ENCODE data around the gene VARS1.

The VARS1 gene

DNA sequence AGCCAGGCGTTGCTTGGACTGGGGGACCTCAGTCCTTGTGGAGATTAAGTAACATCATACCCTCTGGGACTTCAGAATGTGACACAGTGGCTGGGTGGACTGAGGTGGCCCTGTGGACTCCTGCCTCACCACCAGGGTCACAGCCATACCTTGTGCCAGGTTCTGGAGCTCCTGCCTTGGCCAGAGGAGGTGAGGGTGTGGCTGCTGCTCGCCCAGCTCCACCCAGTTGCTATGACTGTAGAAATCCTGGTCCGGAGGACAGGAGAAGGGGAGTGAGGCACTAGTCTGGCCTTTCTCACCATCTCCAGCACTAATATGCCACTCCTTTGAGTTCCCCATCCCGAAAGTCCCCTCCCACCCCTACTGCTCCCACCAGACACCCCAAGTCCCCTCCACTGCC lies 20.4 kb downstream of the VARS1 start:
- no peak overlapping the region for H3K27ac ChIP-seq (ENCODE audit: low read length)

DNA sequence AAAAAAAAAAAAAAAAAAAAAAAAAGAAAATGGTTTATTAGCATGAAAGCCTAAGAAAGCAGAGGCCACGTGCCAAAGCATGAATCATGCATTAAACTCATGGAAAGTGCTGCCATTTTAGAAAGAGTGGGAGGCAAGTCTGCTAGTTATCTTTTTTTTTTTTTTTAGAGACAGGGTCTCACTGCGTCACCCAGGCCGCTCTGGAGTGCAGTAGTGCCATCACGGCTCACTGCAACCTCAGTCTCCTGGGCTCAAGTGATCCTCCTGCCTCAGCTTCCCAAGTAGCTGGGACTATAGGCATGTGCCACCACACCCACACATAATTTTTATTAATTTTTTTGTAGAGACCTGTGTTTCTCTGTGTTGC lies 23.6 kb downstream of the VARS1 start:
- H4K20me1 ChIP-seq (ENCODE audit: insufficient read depth, low read length), result no peaks in the 10 kb centered on the region
- no peak overlapping the region for H3K4me2 ChIP-seq (ENCODE audit: low read length)
- H3K36me3 ChIP-seq (replicated peaks; ENCODE audit: low read depth, low read length), result no peaks in the 10 kb centered on the region
- peaks cover 2% of the 10 kb centered on the region for H3K4me1 ChIP-seq (ENCODE audit: low read length)
- no peaks in the 10 kb centered on the region for H3K27me3 ChIP-seq (ENCODE audit: low read depth, low read length)
- H2AFZ ChIP-seq (ENCODE audit: low read depth, low read length), result no peak overlapping the region
- TF ChIP-seq, protein P1, sequence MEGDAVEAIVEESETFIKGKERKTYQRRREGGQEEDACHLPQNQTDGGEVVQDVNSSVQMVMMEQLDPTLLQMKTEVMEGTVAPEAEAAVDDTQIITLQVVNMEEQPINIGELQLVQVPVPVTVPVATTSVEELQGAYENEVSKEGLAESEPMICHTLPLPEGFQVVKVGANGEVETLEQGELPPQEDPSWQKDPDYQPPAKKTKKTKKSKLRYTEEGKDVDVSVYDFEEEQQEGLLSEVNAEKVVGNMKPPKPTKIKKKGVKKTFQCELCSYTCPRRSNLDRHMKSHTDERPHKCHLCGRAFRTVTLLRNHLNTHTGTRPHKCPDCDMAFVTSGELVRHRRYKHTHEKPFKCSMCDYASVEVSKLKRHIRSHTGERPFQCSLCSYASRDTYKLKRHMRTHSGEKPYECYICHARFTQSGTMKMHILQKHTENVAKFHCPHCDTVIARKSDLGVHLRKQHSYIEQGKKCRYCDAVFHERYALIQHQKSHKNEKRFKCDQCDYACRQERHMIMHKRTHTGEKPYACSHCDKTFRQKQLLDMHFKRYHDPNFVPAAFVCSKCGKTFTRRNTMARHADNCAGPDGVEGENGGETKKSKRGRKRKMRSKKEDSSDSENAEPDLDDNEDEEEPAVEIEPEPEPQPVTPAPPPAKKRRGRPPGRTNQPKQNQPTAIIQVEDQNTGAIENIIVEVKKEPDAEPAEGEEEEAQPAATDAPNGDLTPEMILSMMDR (IDR thresholded peaks at IDR 0.05; ENCODE audit: low read depth, low read length), result no peak
- no peak for TF ChIP-seq EZH2phosphoT487 (IDR thresholded peaks at IDR 0.05; ENCODE audit: low read depth)
- no peak overlapping the region for H3K9ac ChIP-seq (ENCODE audit: low read length)
- H3K4me3 ChIP-seq (ENCODE audit: low read length), result no peak overlapping the region
- H3K27ac ChIP-seq (ENCODE audit: low read length), result no peak overlapping the region
- H3K9me3 ChIP-seq (ENCODE audit: insufficient read depth, low read length), result no peaks in the 10 kb centered on the region
- H3K79me2 ChIP-seq (ENCODE audit: low read length), result no peaks in the 10 kb centered on the region

More for the DNA sequence above, 20.4 kb downstream of the VARS1 start:
- TF ChIP-seq, protein P1 (IDR thresholded peaks at IDR 0.05; ENCODE audit: low read depth, low read length), result no peak
- TF ChIP-seq EZH2phosphoT487 (IDR thresholded peaks at IDR 0.05; ENCODE audit: low read depth), result no peak
- Histone ChIP-seq H3K36me3 (replicated peaks; ENCODE audit: low read depth, low read length) (no peaks in the 10 kb centered on the region), H3K27me3 (ENCODE audit: low read depth, low read length) (no peaks in the 10 kb centered on the region), H3K79me2 (ENCODE audit: low read length) (no peaks in the 10 kb centered on the region), H3K9me3 (ENCODE audit: insufficient read depth, low read length) (no peaks in the 10 kb centered on the region), H3K4me2 (ENCODE audit: low read length) (no peak overlapping the region), H2AFZ (ENCODE audit: low read depth, low read length) (no peak overlapping the region), H3K4me3 (ENCODE audit: low read length) (no peak overlapping the region), H4K20me1 (ENCODE audit: insufficient read depth, low read length) (no peaks in the 10 kb centered on the region), H3K9ac (ENCODE audit: low read length) (no peak overlapping the region), H3K4me1 (ENCODE audit: low read length) (peaks cover 7% of the 10 kb centered on the region)

DNA sequence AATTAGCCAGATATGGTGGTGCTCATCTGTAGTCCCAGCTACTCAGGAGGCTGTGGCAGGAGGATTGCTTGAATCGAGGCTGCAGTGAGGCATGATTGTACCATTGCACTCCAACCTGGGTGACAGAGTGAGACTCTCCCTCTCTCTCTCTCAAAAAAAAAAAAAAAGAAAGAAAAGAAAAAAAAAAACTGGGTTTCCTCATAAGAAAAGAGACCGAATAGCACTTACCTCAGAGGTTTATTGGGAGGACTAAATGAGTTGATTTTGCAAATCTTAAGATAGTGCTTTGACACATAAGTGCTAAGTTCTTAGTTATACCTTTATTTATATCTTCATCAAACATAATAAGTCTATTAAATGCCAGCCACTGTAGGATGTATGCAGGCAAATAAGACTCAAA lies 24.7 kb downstream of the VARS1 start:
- no peak overlapping the region for H3K4me3 ChIP-seq (ENCODE audit: low read length)
- no peak overlapping the region for H2AFZ ChIP-seq (ENCODE audit: low read depth, low read length)
- no peaks in the 10 kb centered on the region for H3K4me1 ChIP-seq (ENCODE audit: low read length)
- no peaks in the 10 kb centered on the region for H4K20me1 ChIP-seq (ENCODE audit: insufficient read depth, low read length)
- no peaks in the 10 kb centered on the region for H3K36me3 ChIP-seq (replicated peaks; ENCODE audit: low read depth, low read length)
- H3K27me3 ChIP-seq (ENCODE audit: low read depth, low read length), result no peaks in the 10 kb centered on the region
- TF ChIP-seq, protein P1 (IDR thresholded peaks at IDR 0.05; ENCODE audit: low read depth, low read length), result no peak
- TF ChIP-seq EZH2phosphoT487 (IDR thresholded peaks at IDR 0.05; ENCODE audit: low read depth), result no peak
- H3K79me2 ChIP-seq (ENCODE audit: low read length), result no peaks in the 10 kb centered on the region
- H3K4me2 ChIP-seq (ENCODE audit: low read length), result no peak overlapping the region
- no peaks in the 10 kb centered on the region for H3K9me3 ChIP-seq (ENCODE audit: insufficient read depth, low read length)
- H3K27ac ChIP-seq (ENCODE audit: low read length), result no peak overlapping the region
- no peak overlapping the region for H3K9ac ChIP-seq (ENCODE audit: low read length)

DNA sequence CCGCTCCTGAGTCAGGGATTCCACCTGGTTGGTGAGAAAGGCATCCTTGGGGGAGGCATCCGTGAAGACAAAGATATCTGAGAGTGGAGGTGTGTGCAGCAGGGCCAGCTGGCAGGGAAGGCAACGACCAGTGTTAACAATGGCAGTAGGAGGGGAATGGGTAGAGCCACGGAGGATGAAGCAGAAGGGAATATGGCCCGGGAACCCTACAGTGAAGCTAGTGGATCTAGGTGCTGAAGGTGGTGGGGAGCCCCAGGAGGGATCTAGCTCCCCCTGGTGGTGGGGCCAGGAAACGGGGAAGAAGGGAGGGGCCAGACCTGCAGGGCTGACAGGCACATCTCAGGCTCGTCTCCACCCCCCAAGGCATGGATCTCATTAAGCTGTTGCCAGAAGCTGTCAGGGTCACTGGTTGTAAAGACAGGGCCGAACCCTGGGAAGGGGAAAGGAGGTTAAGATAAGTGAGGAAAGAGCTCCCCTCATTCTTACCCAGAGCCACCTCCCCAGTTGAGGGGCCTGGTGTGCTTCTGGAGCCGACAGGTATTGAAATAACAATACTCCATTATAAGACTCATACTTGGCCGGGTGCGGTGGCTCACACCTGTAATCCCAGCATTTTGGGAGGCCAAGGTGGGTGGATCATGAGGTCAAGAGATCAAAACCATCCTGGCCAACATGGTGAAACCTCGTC lies 25.7 kb downstream of the VARS1 start:
- Histone ChIP-seq H3K27ac (ENCODE audit: low read length) (no peak overlapping the region), H3K79me2 (ENCODE audit: low read length) (no peaks in the 10 kb centered on the region), H3K27me3 (ENCODE audit: low read depth, low read length) (no peaks in the 10 kb centered on the region), H2AFZ (ENCODE audit: low read depth, low read length) (no peak overlapping the region), H3K36me3 (replicated peaks; ENCODE audit: low read depth, low read length) (no peaks in the 10 kb centered on the region), H3K4me1 (ENCODE audit: low read length) (no peaks in the 10 kb centered on the region), H4K20me1 (ENCODE audit: insufficient read depth, low read length) (no peaks in the 10 kb centered on the region), H3K9ac (ENCODE audit: low read length) (no peak overlapping the region), H3K4me3 (ENCODE audit: low read length) (no peak overlapping the region), H3K4me2 (ENCODE audit: low read length) (no peak overlapping the region), H3K9me3 (ENCODE audit: insufficient read depth, low read length) (no peaks in the 10 kb centered on the region)
- TF ChIP-seq, protein P1 (IDR thresholded peaks at IDR 0.05; ENCODE audit: low read depth, low read length), result peak; percentile 72
- TF ChIP-seq EZH2phosphoT487 (IDR thresholded peaks at IDR 0.05; ENCODE audit: low read depth), result no peak
